Measurements from ENCODE around the gene RHCE. TPM values are rescaled to one million over a fixed set of nuclear protein-coding genes. Genes with fewer than 3 reads are reported as not detected.
"Not testable (repeated sequence)": the region's sequence is repeated elsewhere in the genome, so short reads cannot be mapped to it uniquely, and the experiment has no call there.

The RHCE gene
- total RNA-seq, 2 donors from 2014 or later, result 0.64 TPM; not detected in 1

DNA sequence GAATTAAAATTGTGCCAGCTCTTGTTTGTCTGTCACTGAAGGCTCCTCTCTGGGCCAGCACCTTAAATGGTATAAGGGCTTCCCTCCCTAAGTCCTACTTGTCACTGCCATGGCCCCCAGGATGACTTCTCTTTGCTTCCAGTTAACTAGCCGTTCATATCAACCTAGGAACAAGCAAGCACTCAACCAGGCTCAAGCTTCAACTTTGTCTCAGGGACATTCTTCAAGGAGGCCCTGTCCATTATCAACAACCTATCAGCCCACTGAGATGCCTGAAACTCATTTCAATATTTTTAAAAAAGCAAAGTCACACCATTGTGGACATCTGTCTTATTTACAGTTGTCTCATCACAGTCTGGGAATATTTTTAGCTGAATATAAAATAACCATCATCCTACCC is 1.3 kb downstream of the RHCE start:
- not testable (repeated sequence) for H3K9me3 Mint-ChIP-seq; DNase-seq (ENCODE audit: low spot score in 2 of 2); H3K36me3 Mint-ChIP-seq; ATAC-seq; H3K27ac Mint-ChIP-seq

DNA sequence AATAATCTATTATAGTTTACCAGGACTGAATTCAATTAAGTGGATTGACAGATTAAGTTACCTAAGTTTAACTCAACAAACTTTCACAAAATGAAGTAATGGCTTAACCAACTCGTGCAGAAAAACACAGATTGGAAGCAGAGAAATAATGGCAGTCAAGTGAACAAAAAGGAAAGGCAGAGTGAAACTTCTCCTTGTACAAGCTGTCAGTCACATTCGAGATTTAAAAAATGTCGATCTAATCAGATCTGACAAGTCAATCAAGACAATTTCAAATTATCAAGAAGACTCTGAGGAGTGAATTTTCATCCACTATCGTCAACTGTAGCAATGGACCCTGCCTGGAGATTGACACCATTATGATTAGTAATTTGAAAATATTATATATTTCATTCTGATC is 3.3 kb downstream of the RHCE start:
- ATAC-seq; DNase-seq (ENCODE audit: low spot score in 2 of 2); H3K36me3 Mint-ChIP-seq; H3K27ac Mint-ChIP-seq; H3K9me3 Mint-ChIP-seq: not testable (repeated sequence)

DNA sequence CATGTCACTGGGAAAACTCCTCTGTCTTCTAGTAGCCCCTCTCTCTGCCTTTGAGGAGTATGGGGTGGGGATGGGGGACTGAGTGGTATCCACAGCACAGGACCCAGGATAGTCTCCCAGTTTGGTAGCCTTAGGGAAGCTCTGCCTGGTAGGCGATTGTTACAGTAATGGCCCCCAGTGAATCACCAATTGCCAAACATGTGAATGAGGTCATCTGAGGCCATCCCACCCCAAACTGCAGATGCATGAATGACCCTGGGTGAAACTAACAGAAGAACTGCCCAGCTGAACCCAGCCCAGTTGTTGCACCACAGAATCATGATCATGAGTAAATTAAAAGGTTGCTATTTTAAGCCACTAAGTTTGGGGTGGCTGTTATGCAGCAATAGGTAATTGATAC is 6.0 kb downstream of the RHCE start:
- not testable (repeated sequence) for H3K27ac Mint-ChIP-seq; H3K9me3 Mint-ChIP-seq; DNase-seq (ENCODE audit: low spot score in 2 of 2); ATAC-seq; H3K36me3 Mint-ChIP-seq

DNA sequence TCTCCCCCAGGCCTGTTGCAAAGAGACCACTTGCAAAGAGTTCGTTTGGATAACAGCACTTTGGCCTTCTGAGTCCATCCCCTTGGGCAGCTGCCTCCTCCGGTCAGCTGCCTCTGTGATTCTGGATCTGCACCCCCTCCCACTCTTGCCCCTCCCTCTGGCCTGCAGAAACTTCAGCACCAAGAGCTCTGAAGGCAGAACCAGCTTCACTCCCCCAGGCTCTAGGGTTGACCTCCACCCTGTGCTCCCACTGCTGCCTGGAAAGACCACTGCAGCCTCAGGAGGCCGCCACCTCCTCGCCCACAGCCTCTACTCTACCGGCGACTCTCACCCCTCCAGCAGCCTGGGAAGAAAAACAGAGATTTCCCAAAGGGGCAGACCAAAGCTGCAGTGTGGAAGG is 6.5 kb downstream of the RHCE start:
- H3K36me3 Mint-ChIP-seq; ATAC-seq; H3K9me3 Mint-ChIP-seq; DNase-seq (ENCODE audit: low spot score in 2 of 2); H3K27ac Mint-ChIP-seq: not testable (repeated sequence)

DNA sequence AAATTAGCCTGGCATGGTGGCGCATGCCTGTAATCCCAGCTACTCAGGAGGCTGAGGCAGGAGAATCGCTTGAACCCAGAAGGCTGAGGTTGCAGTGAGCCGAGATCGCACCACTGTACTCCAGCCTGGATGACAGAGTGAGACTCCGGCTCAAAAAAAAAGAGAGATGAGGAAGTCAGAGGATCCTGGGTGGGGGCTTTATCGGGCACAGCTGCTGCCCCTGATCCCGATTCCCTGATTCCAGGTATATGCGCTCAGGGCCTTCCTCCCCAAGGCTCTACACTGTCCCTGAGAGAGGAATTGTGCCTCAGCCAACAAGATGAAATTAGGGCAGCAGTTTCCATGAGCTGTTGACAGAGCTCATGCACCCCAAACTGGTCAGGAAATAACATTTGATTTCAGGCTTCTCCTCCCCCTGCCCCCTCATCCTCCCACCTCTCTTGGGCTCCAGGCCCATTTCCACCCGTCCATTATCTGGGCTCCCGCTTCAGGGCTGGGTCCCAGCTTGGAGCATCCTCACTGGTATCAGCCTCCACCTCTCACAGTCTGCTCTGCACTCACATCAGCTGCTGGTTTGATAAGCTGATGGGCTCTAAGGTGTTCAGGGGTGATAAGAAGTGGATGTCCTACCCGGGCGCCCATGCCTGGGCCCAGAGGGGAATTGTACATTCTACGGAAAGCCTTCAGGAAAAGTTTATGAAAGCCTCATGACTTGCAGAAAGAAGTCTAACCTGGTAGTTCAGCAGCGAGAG is 7.6 kb downstream of the RHCE start:
- H3K9me3 Mint-ChIP-seq; ATAC-seq; H3K27ac Mint-ChIP-seq; DNase-seq (ENCODE audit: low spot score in 2 of 2); H3K36me3 Mint-ChIP-seq: not testable (repeated sequence)

DNA sequence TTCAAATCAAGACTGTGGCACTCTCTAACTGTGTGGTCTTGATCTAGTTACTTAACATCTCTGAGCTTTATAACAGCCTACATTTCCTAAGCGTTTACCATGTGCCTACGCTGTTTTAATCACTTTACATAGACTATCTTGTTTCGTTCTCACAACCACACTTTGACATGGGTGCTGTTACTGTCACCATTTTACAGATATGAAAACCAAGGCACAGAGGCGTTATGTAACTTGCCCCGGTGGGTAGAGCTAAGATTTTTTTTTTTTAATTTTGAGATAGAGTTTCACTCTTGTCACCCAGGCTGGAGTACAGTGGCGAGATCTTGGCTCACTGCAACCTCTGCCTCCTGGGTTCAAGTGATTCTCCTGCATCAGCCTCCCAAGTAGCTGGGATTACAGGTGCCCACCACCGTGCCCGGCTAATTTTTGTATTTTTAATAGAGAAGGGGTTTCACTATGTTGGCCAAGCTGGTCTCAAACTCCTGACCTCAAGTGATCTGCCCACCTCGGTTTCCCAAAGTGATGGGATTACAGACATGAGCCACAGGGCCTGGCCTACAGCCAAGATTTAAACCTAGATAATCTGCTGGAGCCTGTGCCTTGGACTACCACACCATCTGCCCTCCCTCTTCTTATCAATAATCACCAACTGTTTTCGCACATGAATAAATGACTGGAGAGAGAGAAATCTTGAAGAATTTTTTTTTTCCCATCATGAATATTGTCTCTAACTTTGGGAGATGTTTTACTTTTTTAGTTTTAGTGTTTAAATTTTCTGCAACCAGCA is 10.8 kb downstream of the RHCE start:
- H3K27ac Mint-ChIP-seq; ATAC-seq; H3K36me3 Mint-ChIP-seq; H3K9me3 Mint-ChIP-seq; DNase-seq (ENCODE audit: low spot score in 2 of 2): not testable (repeated sequence)

DNA sequence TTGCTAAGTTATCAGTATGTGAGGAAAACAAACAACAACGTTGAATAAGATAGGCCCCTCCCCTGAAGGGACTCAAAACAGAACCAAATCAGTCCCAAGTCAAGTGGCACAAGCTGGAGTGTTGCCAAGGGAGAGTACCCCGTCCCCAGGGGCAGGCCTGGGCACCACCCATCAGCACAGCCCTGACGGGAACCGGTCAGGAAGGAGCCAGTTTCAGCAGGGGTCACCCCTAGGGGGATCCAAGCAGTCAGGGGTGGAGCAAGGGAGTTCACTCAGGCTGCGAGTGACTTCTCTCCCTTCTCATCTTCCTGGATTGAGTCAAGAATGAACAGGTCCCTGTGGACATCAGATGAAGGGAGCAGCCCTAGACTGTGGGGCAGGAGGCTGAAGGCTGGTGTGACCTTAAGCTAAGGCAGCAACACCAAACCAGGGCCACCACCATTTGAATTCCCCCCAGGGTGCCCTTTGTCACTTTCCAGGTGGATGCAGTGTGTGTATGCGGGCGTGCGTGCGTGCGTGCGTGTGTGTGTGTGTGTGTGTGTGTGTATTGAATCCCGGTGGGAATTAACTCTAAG is 14.8 kb downstream of the RHCE start:
- H3K9me3 Mint-ChIP-seq; ATAC-seq; H3K27ac Mint-ChIP-seq; DNase-seq (ENCODE audit: low spot score in 2 of 2); H3K36me3 Mint-ChIP-seq: not testable (repeated sequence)

DNA sequence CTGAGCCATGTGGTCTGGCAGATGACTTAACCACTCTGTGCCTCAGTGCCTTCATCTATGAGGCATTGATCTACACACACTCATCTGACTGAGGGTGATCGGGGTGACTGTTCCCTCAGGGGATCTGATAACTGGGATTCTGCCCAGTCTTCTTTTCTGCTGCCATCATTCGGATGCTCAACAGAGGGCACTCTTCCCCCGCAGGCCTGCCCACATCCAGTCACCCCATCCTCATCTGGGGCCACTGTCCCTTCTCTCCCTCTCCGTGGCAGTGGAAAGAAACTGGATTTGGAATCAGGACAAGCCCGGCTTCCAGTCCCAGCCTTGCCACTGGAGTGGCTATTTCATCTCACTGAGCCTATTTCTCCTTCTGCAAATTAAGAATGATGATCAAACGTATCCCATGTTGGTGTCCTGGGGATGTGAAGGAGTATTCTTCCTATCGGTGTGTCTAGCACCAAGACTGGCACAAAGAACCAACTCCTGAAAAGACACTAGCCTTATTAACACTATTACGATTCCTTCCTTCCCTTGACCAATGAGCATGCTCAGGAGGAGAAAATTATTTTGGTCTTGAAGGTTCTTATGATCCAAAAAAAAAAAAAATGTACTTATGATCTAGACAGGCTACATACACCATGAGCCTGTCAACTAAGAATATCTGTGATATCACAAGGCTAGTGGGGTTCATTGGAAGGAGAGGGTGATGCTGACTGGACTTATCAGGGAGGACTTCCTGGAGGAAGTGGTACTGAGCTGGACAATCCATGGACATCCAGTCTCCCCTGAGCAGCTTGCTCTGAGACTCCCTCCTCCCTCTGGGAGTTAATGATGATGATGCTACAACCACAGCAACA is 17.4 kb downstream of the RHCE start:
- not testable (repeated sequence) for DNase-seq (ENCODE audit: low spot score in 2 of 2)

DNA sequence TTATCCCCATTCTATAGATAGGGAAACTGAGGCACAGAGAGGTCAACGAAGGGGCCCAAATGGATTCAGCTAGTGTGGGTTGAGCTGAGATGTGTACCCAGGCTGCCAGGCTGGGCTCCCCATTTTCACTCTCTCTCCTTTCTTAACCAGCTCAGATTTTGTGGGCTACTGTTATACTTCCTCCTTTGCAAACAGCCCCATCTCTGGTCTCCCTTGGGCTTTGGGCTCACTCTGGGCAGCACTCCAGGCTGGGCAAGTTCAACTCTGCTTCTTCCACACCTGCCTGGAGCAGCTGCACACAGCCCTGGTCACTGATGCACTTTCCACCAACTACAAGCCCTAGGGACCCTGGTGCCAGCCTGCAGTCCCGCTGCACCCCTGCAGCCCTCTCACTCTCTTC is 22.5 kb downstream of the RHCE start:
- ATAC-seq; H3K9me3 Mint-ChIP-seq; H3K27ac Mint-ChIP-seq; DNase-seq (ENCODE audit: low spot score in 2 of 2); H3K36me3 Mint-ChIP-seq: not testable (repeated sequence)

More for the DNA sequence above, 17.4 kb downstream of the RHCE start:
- peak; percentile 83 to 90 for ATAC-seq
- H3K9me3 Mint-ChIP-seq, H3K27ac Mint-ChIP-seq, H3K36me3 Mint-ChIP-seq: not testable (repeated sequence)

DNA sequence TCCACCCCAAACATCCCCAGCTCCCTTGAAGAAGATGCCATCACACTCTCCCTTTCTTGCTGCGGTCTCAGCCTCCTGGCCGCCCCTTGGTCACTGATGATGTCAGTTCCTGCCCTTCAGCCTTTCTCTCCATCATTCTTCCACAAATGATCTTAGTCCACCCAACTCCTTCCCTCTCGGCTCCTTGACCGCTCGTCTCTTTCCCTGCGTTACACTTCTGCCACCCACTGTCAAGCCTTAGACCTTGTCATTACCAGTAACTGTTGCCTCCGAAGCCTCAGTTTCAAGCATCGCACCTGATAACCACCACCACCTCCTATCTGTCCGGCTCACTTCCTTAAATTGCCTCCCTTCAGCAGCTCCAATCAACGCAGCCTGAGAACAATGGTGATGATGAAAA is 23.1 kb downstream of the RHCE start:
- H3K9me3 Mint-ChIP-seq; ATAC-seq; DNase-seq (ENCODE audit: low spot score in 2 of 2); H3K36me3 Mint-ChIP-seq; H3K27ac Mint-ChIP-seq: not testable (repeated sequence)

DNA sequence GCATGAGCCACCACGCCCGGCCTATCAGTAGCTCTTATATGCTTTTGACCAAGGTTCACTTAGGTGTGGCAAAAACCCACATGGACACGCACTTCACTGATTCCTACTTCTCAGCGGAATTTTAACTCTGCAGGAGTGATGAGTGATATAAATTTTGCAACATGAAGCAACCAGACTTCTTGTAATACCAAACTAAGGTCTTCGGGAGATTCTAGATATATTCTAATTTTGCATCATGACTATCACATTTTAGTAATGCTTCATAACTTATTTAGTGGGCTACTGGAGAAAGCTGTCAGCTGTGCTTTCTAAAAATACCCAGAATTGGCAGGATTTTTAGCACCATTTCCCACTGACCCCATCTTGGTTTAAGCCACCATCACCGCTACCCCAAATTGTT is 27.8 kb downstream of the RHCE start:
- Mint-ChIP-seq H3K27ac (no peak overlapping the region), H3K9me3 (no peaks in the 10 kb centered on the region), H3K36me3 (no peaks in the 10 kb centered on the region)
- no peak for DNase-seq (ENCODE audit: low spot score in 2 of 2)
- ATAC-seq, result no peak

DNA sequence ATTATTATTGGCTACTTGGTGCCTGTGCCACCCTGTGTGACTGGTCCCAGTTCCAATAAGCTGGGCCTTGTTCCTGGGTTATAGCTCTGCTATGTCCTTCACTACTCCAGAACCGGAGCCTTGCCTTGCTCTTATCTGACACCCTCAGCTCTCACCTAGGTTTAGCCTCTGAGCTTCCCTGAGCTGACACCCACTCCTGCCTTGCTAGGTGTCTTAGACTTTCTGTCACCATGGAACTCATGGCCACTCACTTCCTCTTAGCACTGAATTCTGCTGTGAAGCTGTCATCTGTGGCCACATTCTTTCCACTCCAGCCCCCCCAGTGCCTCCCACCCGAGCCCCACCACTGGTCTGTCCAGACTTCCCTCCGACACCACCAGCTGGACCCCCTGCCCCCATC is 30.9 kb downstream of the RHCE start:
- DNase-seq (ENCODE audit: low spot score in 2 of 2); H3K27ac Mint-ChIP-seq; H3K36me3 Mint-ChIP-seq; ATAC-seq; H3K9me3 Mint-ChIP-seq: not testable (repeated sequence)

DNA sequence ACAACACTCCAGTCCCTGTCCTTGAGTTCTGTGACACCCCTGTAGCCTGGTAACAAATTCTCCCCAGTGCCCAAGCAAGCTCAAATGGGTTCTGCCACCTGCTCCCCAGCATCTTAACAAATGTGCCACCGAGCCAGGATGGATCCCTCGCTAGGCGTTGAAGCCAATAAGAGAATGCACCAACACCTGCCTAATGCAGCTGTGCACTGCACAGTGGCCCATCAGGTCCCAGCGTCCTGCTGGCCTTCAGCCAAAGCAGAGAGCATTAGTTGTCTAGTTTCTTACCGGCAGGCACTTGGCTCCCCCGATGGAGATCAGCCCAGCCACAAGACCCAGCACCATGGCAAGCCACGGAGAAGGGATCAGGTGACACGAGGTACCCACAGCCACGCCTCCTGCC is 31.9 kb downstream of the RHCE start:
- H3K9me3 Mint-ChIP-seq; DNase-seq (ENCODE audit: low spot score in 2 of 2); H3K36me3 Mint-ChIP-seq; ATAC-seq; H3K27ac Mint-ChIP-seq: not testable (repeated sequence)

DNA sequence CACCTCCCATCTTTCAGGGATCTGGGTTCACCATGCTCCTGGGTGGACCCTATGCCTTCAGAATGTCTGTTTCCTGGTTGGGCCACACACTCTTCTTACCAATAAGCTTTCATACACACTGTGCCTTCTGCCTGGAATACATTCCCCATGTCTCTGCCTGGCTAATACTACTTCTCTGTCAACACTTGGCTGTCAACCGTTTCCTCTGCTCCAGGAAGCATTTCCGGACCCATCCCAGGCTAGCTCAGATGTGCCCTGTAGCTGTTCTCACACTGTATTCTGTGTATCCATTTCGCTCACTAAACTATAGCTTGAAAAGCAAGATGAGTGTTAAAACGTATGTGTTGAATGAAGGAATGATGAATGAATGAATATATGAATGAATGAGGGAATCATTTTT is 33.5 kb downstream of the RHCE start:
- ATAC-seq, H3K36me3 Mint-ChIP-seq, H3K27ac Mint-ChIP-seq: not testable (repeated sequence)

DNA sequence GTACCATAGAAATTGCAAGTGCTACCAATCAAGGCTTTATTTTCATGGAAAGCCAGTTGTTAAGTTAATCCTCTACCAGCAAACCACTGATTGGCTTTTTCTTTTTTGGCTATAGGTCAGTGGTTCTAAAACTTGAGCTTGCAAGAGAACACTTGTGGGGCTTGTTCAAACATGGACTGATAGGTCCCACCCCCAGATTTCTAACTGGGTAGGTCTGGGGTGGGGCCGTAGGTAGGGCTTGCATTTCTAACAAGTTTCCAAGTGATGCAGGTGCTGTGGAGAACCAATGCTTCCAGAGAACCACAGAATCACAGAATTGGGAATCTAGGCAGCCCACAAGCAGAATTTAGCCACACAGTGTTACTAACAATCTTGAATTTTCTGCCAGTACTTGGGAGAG is 36.8 kb downstream of the RHCE start:
- H3K27ac Mint-ChIP-seq, H3K36me3 Mint-ChIP-seq: not testable (repeated sequence)

More for the DNA sequence above, 33.5 kb downstream of the RHCE start:
- not testable (repeated sequence) for H3K9me3 Mint-ChIP-seq; DNase-seq (ENCODE audit: low spot score in 2 of 2)

DNA sequence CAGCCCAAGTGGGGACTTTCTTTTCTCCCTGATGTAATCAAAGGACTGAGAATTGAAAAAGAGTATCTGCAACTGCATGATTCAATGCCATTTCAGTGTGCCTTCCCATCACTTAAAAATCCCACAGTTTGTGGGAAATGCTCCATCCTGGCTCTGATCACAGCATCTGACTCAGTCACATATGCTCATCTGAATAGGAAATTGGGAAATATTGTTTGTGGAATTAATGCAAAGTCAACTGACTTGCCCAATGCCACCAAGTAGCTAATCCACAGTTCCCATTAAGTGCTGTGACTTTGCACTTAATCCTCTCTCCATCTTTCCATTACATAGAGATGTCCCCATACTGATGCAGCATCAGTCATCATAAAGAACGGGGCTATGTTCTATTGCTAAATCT is 37.5 kb downstream of the RHCE start:
- not testable (repeated sequence) for ATAC-seq, H3K27ac Mint-ChIP-seq, H3K36me3 Mint-ChIP-seq

More for the DNA sequence above, 36.8 kb downstream of the RHCE start:
- not testable (repeated sequence) for H3K9me3 Mint-ChIP-seq; DNase-seq (ENCODE audit: low spot score in 2 of 2); ATAC-seq

More for the DNA sequence above, 37.5 kb downstream of the RHCE start:
- not testable (repeated sequence) for DNase-seq (ENCODE audit: low spot score in 2 of 2); H3K9me3 Mint-ChIP-seq
